GM10266 (cell line): Measurements from ENCODE around the gene NOL4L.

Source experiments
- DNase-seq: peaks from one replicate; pipeline ENCODE4 v3.0.0; 2012; ENCODE audit errors: extremely low spot score
- CTCF ChIP-seq: IDR thresholded peaks from 2 replicates; pipeline ENCODE4 v1.5.1; 2012; ENCODE audit warnings: mild to moderate bottlenecking, low read depth; ENCODE audit not compliant: control insufficient read depth, insufficient read depth; ENCODE audit errors: missing control alignments

The NOL4L gene

GRCh38 chr20:32457479-32457986 lies 127.6 kb downstream of the NOL4L start:
- DNase-seq, result peak; percentile 90
- TF ChIP-seq CTCF, result no peak

GRCh38 chr20:32456869-32457478 lies 128.2 kb downstream of the NOL4L start:
- TF ChIP-seq CTCF, result peak; percentile 77
- DNase-seq, result peak; percentile 91

- DNase-seq, result no peak
- TF ChIP-seq CTCF, result no peak
Measured at GRCh38 chr20:32455901-32456701, 129.0 kb downstream of the NOL4L start.

DNA sequence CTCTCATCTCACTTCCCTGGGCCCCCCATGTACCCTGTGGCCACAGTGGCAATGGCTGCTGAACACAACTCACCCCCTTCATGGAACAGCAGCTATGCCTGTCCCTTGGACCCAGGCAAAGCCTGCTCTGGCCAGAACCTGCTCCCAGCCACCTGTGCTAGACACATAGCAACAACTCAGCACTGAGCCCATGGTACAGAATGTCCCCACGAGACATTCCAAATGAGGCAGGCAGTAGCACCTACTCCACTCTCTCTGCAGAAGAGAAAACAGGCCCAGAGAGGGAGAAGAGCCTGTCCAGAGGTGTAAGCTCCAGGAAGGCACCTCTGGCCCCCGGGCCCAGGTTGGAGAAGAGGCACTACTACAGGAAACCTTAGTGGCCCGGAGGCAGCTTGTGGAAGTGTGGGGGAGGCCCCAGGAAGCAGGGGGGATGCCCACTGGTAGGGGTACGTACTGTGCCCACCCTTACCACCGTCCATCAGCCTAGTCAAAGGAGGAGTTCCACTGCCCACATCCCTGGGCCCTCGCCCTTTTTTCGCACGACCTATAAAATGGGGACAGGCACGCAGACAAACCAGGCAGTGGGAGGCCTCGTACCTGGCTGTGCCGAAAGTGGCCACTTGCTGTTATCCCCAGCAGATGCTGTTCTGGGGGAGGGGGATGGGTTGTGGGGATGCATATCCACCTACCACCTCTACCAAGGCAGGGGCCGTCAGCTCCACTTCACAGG lies 129.8 kb downstream of the NOL4L start:
- TF ChIP-seq CTCF, result no peak

DNA sequence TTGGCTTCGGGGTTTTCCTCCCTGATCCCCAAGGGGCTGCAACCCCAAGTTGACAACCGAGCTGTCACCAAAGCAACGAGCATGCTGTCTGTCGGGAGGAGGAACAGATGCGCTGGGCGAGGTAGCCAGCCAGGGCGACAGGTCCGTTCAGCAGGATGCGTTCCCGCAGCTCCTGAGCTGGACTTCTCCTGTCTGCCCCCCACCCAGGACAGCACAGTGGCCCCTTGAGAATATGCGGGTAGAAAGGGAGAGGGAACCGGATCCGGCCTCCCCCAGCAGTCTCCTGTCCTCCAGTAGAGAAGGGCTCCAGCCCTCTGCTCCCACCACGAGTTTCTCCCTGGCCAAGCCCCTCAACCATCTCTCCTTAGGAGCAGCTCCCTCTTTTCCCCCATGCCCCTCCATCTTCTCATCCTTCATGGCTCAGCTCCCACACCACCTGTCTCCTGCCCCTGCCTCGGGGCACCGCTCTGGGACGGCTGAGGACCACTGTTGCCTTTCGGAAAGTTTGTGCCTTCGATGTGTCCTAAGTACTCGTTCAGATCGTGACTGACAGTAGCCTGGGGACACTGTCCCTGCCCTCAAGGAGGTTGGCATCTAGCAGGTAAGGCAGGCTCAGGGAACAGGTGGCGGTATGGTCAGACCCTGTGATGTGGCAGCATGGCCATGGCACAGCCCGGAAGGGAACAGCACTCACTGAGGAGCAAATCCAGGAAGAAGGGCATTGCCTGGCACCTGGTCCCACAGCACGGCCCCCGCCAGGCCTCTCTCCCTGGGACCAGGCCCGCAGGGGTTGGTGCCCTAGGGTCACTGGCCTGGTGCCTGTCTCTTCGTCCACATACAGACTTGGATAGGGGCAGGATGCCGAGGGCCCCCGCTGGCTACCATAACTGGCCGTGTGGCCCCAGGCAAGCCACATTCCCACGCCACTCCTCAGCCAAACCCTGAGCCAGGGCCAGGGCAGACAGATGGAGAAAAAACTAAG lies 130.7 kb downstream of the NOL4L start:
- TF ChIP-seq CTCF, result no peak
- no peak for DNase-seq

More for the DNA sequence above, 129.8 kb downstream of the NOL4L start:
- no peak for DNase-seq

DNA sequence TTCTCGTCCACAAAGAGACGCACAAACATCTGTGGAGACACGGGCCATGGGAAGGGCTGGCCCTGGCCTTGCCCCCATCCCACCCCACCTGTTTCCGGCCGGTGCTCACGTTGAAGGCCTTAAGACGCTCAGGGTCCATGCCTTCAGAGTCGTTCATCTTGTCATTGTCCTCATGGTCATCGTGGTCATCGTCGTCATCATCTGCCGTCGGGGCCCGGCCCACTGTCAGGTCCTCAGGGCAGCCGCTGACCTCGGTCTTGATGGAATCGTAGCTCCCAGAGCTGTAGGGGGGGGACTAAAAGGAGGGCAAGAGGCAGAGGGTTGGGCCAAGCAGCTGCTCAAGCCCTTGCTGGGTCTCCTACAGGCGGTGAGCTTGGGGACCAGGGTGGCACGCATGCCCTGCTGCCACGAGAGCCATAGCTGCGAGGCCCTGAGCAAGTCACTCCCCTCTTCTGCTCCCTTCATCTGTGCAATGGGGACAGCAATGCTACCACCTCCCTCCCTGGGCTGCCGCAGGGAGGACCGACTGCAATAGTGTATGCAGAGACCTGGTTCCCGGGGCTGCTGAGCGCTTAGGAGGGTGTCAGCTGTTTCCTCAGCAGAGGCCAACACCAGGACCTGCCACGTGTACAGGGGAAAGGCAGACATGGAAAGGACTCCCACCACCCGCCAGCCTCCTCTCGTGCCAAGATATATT lies 131.5 kb downstream of the NOL4L start:
- DNase-seq, result no peak
- TF ChIP-seq CTCF, result no peak
